Measurements from ENCODE around the gene CAMKK2.

The CAMKK2 gene

GRCh38 chr12:121189131-121189530, 107.4 kb downstream of the CAMKK2 start:
- DNase-seq, result no peak

- DNase-seq, result no peak
Observed at GRCh38 chr12:121188227-121188626, 108.3 kb downstream of the CAMKK2 start.

All from CD4-positive, alpha-beta T cell treated with Interleukin-4 for 1 hour (primary cell).